Measurements from ENCODE around the gene SDHB.
A peak's percentile ranks its signal among the peaks of the same experiment; 100 is the strongest.

Gene SDHB

DNA sequence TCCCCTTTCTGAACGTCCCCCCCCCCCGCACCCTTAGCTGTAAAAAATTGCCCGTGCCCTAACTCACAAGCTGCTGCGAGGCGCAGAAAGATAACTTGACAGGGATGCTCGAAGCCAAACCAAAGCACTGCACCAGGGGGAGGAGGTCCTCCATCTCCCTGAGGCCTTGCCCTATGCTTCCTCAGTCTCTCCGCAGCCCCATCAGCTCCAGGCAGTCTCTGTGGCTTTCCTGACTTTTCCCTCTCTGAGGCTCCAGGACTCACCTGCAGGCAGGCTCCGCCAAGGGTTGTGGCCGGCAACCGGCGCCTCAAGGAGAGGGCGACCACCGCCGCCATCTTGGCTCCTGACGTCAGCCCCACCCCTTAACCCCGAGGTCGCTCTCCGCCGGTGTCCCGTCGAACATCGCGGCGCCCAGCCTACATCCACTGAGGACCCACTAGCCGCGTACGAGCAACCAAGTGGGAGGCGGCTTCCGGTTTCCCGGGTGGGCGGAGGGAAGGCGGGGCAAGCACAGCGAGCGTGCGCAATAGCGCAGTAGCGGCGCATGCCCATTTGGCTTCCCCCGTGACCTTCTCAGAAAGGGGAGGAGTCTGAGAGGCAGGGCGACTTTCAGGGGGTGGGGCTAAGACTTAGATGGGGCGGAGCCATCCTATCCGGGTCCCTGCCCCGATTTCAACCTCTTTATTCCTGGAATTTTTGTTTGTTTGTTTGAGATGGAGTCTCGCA lies at the start of gene SDHB:
SDHB (minus strand) TSS at position 348 of the 726 bp plus-strand sequence; CDS start at position 335, 13 bp downstream.
- peak; percentile 99 for DNase-seq

DNA sequence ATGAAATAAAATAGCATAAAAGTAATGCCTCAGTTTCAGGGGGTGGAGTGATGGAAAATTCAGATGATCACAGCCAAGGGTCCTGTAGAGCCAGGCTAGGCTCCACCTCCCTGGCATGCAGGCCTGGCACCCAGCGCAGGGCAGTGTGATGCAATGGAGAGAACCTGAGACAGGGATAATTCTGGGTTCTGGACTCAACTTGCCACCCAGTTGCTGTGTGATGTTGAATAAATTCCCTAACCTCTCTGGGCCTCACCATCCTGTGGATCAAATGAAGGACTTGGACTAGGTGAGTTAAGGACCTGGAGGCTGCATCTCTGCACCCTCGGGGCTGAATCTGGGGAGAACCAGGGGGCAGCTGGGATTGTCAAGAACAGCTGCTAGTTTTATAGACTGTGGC lies 48.4 kb upstream of the SDHB start:
- DNase-seq = no peak

DNA sequence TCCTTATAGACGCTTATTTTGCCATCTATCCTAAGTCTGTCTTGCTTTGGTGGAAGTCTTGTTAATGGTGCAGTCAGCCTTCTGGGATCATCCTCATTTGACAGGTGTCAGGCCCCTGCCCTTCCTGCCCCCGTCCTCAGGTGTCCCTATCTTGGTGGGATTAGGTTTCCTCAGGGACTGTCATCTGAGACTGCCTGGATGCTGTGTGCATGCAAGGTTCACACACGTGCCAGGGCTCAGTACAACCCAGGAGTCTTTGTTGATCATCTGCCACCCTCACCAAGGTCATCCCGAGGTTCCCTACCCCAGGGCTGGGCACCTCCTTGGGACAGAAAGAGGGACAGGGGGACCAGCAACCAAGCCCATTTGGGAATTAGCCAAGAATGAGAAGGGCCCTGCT lies 47.4 kb upstream of the SDHB start:
- no peak for DNase-seq

DNA sequence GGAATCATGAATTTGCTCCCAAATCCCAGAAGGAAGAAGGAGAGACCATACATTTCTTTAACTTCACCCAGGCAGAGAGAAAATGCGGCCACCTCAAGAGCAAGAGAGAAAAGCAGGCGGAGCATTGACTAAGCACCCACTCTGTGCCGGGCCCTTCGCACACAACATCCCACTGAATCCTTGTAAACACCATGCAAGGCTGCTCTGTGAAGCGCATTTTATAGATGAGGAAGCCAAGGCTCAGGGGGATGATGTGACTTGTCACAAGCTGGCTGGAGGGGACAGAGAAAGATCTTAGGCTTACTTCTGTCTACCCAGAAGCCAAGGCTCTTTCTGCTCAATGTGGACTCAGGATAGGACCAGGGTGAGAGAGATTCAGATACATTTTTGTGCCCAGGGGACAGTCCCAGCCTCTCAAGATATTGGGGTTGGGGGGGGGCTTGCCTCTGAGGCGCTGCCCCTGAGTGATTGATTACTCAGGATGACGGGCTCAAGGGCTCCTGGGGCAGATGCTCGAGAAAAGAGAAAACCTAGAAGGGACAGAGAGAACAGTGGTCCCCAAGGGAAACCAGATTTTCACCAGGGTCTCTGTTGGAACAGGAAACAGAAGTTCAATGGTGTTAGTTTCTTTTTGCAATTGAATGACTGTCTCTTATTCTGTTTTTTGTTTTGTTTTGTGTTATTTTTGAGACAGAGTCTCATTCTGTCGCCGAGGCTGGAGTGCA lies 45.9 kb upstream of the SDHB start:
- no peak for DNase-seq

DNA sequence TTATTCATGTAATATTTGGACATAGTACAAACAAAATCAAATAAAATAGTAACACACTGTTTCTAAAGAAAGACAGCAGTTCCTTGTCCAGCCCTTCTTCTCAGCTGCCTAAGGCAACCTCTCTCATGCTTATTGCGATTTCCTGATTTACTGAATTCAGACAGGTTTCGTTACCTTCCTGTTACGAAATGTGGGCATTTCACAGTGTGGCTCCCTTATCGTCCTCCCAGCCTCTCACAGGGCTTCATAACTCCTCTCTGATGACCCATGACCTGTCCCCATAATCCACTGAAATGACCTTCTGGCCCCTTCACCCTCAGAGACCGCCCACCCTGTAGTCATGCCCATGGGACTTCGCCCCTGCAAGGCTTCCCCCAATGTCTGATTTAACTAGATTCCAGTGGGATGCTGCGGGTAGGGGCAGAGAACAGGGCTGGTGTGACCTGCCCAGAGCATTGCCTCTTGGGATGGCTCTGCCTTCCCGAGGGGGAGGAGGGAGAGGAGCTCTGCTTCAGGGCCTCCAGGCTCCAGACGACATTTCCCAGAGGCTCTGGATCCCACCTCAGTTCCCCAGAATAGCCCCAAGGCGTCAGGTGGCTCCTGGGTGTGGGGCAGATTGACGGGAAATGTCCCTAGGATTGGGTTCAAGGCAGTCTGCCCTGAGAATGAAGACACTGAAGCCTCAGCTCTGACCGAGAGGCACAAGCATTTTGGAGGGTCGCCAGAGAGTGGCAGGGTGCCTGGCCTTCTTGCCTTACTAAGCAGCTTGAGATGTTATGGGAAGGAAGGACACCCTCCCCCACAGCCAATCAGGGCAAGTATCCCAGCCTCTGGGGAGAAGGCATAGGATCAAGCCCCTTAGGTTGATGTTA lies 44.9 kb upstream of the SDHB start:
- no peak for DNase-seq

DNA sequence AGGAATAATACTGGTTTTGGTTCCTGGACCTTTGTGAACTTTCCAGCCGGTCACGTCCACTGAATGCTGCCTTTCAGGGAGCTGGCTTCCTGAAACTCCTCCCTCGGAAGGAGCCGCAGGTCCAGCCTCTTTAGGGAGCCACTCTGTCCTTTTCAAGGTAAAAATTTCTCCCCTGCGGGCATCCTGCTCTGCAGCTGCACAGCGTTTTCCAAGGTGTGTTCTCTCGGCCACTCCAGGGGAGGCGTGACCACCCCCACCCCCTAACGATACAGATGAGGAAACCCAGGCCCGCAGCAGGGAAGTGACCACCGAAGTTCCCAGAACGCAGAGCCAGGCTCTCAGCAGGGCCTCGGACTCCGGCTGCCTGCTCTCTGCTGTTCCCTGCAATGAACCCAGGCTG lies 44.0 kb upstream of the SDHB start:
- DNase-seq = no peak

DNA sequence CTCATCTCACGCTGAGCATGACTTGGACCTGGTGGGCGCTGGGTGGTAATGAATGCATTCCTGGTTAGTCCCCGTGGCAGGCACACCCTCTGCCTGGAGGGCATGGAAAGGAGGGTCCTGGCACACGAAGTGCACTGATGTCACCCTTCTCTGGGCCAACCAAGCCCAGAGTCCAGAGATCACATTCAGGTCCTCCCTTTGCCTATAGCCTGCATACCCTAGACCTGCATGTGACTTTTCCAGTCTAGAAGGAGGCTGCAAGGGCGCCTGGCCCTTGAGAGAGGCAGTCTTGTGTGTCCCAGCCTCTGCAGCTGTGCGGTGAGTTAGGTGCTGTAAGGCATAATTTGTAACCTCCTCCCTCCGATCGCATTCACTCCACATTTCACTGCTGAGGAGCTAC lies 43.3 kb upstream of the SDHB start:
- no peak for DNase-seq

DNA sequence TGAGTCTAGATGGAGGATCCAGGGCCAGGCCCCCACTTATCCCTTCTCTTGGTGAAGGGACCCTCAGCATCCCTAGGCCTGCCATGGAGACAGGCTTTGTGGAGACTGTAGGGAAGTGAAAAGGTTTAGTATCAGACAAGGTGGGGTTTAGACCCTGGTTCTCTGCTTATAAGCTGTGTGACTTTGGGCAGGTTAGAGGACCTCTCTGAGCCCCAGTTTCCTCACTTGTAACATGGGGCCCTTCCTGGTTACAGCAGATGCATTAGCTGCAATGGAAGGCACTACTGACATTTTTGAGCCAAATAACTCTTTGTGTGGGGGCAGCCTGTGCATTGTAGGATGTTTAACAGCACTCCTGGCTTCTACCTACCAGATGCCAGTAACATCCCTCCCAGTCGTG lies 42.8 kb upstream of the SDHB start:
- no peak for DNase-seq

DNA sequence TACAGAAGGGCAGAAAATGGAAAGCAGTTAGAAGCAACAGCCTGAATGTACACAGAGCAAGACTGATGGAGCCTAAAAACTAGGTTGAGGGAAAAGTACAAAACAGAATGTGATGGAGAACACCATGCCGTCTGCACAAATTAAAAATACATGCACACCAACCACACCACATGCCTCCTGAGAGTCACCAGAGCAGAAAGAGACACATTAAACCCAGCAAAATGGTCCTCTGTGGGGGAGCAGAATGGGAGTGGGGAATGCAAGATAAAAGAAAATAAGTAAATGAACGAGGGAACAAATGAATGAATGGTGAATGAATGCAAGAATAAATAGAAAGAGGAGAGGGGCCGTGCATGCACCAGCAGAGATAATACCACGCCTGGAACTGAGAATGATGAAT lies 41.3 kb upstream of the SDHB start:
- no peak for DNase-seq

DNA sequence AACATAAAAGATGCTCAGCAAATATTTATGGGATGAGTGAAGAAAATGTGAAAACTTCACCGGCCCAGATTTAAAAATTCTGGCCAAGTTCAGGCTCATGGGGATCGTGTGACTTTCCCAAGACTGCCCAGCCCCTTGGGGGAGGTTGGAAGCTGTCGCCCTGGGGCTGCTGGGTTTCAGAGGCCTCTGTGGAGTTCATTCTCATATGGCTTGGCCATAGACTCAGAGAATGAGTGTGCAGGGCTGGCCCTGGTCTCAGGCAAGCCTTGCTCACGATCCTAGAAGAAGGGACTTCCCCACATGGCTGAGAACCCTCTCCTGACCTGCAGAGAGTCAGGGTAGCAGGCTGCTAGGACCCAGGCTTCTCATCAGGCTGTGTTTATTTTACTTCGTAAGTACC lies 40.8 kb upstream of the SDHB start:
- no peak for DNase-seq

DNA sequence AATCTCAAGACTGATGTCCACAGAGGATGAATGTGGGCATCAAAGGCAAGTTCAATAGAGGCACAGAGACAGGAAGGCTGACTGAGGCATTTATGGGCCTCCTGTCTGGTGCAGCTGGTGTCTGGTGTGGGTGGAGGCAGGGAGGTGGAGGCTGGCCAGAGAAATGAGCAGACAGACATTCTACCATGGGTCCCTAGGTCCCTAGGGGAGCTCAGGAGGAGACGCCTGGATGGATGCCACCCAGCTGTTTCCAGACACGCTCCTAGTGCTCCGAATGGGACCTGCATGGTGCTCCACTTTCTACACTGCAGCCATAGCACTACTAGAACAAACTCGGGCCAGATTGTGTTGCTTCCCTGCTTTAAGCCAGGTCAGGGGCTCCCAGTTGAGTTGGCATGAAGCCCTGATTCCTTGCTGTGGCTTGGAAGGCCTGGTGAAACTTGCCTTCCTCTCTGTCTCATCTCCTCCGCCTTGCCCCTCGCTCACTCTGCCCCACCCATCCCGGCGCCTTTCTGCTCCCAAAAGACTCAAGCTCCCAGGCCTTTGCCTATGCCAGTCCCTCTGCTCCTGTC lies 40.1 kb upstream of the SDHB start:
- no peak for DNase-seq

DNA sequence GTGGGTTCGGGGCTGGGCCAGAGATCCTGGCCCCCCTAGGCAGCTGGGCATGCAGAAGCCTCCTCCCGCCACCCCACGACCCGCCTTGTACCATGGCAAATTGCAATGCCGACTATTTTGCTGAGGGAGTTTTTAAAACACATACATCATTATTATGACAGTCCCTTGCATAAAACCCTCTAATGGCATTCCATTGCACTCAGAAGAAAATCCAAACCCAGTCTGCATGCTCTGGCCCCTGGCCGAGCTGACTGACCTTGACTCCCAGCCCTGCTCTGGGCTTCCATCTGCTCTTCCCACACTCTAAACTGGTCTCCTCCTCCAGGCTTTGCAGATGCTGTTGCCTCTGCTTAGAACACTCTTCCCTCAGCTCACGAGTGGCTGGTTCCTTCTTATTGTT lies 37.4 kb upstream of the SDHB start:
- DNase-seq = no peak

DNA sequence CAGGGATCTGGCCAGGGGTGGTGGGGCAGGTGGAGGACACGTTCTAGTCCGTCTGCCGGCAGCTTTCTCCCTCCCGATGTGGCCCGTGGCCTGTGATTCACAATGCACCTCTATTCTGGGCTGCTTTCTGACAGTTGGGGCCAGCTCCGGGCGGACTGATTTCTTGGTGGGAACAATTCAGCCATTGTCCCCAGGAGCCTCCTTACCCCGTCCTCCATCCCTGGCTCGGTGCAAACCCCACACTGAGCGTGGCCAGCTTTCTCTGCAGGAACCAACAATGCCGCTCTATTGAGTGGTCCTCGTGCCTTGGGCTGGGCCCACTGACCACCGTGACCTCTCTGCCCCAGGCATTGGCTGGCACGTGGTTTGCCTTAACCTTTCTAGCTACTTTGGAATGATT lies 35.7 kb upstream of the SDHB start:
- no peak for DNase-seq

DNA sequence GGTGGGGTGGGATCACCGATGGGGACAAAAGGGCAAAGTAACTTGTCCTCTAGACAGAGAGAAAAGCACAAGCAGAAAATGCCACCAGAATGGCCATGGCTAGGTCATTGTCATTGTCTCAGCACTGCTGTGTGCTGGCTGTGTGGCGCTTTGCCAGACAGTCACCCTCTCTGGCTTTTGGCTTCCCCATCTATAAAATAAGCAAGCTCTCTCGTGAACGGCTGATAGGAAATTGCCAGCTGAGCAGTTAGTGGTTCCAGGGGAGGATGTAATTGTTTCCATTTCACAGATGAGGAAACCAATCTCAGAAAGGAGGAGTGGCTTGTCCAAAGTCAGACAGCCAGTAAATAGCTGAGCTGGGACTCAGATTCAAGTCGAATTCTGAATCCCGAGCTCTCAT lies 32.9 kb upstream of the SDHB start:
- no peak for DNase-seq

DNA sequence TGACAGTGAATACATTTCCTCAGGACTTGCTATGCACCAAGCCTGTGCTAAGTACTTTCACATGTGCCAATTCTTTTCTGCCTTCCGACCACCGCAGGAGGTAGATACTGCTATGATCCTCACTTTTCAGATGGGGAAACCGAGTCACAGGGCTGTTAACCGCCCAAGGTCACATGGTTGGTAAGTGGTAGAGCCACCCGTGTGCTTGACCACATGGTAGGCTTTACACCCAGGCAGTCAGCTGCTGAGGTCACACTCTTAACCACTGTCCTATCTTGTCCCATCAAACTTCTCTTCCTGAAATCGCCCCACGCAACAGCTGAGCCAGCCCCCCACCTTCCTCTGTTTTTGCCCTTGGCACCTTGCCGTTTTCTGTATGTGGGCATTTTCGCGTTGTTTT lies 31.0 kb upstream of the SDHB start:
- no peak for DNase-seq

DNA sequence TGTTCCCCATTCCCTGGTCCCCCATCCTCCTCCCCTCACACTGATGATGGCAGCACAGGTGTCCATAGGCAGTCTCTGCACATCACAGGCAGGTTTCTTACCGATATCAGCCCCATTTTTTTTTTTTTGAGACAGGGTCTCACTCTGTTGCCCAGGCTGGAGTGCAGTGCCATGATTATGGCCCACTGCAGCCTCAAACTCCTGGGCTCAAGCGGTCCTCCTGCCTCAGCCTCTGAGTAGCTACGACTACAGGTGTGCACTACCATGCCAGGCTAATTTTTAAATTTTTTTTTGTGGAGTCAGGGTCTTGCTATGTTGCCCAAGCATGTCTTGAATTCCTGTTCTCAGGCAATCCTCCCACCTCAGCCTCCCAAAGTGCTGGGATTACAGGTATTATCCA lies 28.9 kb upstream of the SDHB start:
- DNase-seq = no peak

DNA sequence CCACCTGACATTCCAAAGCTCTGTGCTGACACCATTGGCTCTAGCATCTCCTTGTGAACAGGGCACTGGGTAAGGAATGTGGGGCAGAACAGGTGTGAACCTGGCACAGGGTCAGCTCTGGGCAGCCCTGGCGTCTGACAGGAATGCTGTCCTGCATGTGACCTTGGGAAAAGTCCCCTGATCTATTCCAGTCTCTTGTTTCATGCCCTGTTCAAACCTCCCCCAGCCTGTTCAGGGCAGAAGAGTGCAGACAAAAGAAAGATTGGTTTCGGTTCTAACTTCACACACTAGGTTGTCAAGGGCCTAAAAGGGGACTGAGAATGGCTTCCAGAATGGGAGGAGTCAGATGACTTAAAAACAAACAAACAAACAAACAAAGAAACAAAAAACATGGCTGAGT lies 27.6 kb upstream of the SDHB start:
- no peak for DNase-seq

DNA sequence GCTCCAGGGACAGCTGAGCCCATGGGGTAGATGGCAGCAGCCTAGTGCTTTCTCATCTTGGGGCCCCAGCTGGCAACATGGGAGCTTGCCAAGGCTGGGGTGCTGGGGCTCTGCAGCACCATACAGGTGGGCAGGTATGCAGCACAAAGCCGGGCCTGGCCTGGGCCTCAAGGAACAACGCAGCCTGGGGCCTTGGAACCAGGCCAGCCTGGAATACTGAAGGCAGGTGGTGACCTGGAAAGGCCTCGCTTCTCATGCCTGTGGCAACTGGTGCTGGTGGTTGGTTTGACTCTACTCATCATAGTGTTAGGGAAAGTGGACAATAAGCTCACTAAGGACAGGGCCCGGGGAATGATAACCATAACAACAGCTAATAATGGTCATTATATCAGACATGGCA lies 27.0 kb upstream of the SDHB start:
- no peak for DNase-seq

DNA sequence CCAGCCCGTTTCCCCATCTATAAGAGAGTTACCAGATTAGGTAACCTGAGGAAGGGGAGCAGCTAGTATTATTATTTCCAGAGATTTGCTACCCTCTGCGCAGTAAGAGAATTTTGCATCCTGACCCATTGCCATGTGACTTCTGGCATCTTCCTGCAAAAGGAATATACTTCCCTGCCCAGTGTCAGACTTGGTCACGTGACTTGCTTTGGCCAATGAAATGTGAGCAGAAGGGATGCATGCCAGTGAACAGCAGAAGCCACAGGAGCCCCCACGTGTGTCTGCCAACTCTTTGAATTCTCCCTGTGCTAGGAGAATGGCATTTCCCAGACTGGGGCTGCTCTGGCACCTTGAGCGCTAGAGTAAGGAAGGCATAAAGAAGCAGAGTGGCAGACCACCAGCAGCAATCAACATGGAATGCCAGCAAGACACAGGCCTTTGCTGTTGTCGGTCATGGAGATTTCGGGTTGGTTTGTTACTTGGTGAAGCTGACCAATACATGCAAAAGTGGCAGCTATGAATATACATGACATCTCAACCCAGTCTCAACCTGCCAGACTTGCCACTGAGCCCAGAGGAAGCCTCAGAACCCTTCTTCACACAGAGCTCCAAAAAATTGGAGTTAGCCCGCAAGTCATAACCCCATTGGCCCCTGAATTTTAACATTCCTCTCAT lies 26.4 kb upstream of the SDHB start:
- DNase-seq = no peak

DNA sequence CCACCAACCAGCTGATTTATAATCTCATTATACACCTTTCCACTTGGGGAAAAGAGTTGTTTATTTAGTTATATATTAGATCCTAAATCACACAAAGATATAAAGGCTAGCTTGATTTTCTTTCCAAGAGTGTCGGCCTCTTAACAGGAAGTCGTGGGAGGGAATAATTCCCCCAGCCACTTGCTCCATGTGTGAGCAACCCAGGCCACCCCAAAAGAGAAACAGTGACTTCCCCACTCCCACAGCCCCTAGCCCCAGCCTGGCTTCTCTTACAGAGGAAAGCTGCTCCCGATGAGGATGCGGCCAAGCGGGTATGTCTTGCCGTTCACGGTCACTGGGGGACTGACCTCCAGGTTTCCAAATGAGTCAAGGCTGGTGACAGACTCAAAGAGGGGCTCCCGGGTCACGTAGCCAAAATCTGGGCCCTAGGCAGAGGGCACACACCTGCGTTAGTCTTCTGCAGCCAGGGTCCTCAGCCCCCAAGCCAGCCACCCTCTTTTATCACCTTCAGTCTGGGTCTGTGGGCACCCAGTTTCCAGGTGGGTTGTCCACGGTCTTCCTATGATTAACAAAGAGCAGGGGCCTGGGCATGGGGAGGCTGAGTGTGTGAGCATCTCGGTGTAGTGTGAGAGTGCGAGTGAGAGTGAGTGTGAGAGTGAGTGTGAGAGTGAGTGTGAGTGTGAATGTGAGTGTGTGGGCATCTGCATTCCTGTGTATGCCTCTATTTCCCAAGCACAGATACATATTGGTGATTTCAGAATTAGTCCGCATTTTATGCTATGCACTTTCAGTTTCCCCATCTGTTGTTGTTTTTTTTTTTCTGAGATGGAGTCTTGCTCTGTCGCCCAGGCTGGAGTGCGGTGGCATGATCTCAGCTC lies 25.4 kb upstream of the SDHB start:
- no peak for DNase-seq

DNA sequence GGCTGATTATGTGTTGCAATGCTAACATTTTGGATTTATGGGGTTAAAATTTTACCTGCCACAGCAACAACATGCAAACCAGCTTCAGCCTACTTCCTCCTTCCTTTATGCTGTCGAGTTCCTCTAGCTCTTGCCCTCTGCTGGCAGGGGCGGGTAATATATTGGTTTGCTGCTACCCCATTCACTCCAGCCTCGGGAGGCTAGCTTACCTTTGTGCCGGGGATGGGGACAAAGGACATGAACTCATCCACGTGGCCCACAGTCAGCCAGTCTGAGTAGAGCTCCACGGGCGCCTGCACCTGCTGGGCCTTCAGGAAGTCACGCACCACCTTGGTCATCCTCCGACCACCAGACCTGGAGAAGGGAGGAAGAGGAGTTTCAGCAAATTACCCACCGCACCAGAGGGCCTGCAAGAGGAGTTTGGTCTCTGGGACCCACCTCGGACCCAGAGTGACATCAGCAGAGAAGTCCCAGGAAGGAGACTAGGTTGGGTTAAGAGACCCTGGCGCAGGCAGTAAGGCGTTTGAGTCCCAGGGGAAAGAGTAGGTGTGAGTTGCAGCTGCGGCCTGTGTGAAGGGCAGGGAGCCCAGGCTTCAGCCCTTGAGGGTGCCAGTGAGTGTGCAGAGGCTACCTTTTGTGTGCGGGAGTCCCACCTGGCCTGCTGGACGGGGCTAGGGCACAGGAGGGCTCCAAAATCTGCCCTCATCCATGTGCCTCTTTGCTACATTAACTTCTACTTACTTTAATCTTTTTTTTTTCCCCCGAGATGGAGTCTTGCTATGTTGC lies 21.8 kb upstream of the SDHB start:
- peak; percentile 68 for DNase-seq
